NB4 (cell line): ENCODE results near the gene OR56B1.

Source experiments
- CTCF ChIP-seq: IDR thresholded peaks from one replicate; pipeline ENCODE4 v1.5.1; 2012; ENCODE audit warnings: low read depth, low read length
- MAX ChIP-seq: IDR thresholded peaks from 2 replicates; pipeline ENCODE4 v1.6.1; 2011; ENCODE audit warnings: low read depth, low read length
- MYC ChIP-seq: IDR thresholded peaks from 2 replicates; pipeline ENCODE4 v1.6.1; 2011; ENCODE audit warnings: low read depth, low read length
- POLR2A ChIP-seq: IDR thresholded peaks from 2 replicates; pipeline ENCODE4 v1.6.1; 2011; ENCODE audit warnings: mild to moderate bottlenecking; ENCODE audit not compliant: insufficient read length; ENCODE audit errors: extremely low read depth

- TF ChIP-seq CTCF (no peak), POLR2A (no peak), MAX (no peak), MYC (no peak)
These were observed 30.8 kb downstream of the OR56B1 start for GRCh38 chr11:5767056-5767455.
